HepG2 (cell line): Measurements from ENCODE around the gene TAF1C. TPM values are rescaled to one million over a fixed set of nuclear protein-coding genes. Genes with fewer than 3 reads are reported as not detected.

Experiments used
- ASH2L ChIP-seq: fragments of 300-600, 200-600 bp; sonication (generic); IDR thresholded peaks from 2 replicates; pipeline ENCODE4 v1.7.0; 2017; ENCODE audit warnings: low read depth, mild to moderate bottlenecking, moderate library complexity, mixed read lengths, low read length; ENCODE audit not compliant: insufficient read length
- DNMT3B ChIP-seq: conservative IDR thresholded peaks from 2 replicates; pipeline ENCODE4 v1.6.1; 2016; ENCODE audit warnings: missing biosample characterization, control low read depth
- HNRNPLL ChIP-seq: fragments of 200-400 bp; formaldehyde crosslinking; IDR thresholded peaks from 2 replicates; pipeline ENCODE4 v1.6.1; 2017; ENCODE audit warnings: mild to moderate bottlenecking, low read depth, low read length; ENCODE audit not compliant: poor library complexity, severe bottlenecking
- KDM5A ChIP-seq: fragments of 200-600 bp; sonication (generic); IDR thresholded peaks from 2 replicates; pipeline ENCODE4 v1.7.0; 2018; ENCODE audit warnings: antibody characterized with exemption, mild to moderate bottlenecking, low read length, borderline replicate concordance
- PLRG1 ChIP-seq: fragments of 450-650 bp; conservative IDR thresholded peaks from 2 replicates; pipeline ENCODE4 v1.6.1; 2016
- ZNF207 ChIP-seq: fragments of 450-650 bp; IDR thresholded peaks from 2 replicates; pipeline ENCODE4 v1.6.1; 2016; ENCODE audit warnings: antibody characterized with exemption, borderline replicate concordance
- polyA plus RNA-seq, 8 experiments: library from polyadenylated mRNA; depleted of rRNA in 3 of 8; stranded (reverse) in 7 of 8; unstranded in 1 of 8; fragments of >200 nt; fragmentation: Illumina TruSeq in 4 of 8; extraction: Trizol in 4 of 8; gene quantifications; 2 replicates each; pipeline versions ENCODE4 v1.2.1 to v1.2.3, GENCODE V29; 2011 to 2016; ENCODE audit warnings: low read depth in 4 of 8, missing spikeins in 1 of 8, mixed read lengths in 1 of 8; ENCODE audit not compliant: insufficient read depth in 1 of 8
- total RNA-seq, 5 experiments: library from RNA; depleted of rRNA; stranded (reverse); fragments of >200 nt; fragmentation: Illumina TruSeq; extraction: Trizol; gene quantifications; 2 replicates each; pipeline ENCODE4 v1.2.3, GENCODE V29; 2016; ENCODE audit warnings: low read depth in 1 of 5
- TF ChIP-seq, protein P1 (sequence below): sonication (generic); formaldehyde crosslinking; IDR thresholded peaks from 2 replicates; pipeline ENCODE4 v1.4.0; 2020; ENCODE audit warnings: mild to moderate bottlenecking, missing genetic modification reagents
- TF ChIP-seq, protein P2 (sequence below): sonication (generic); formaldehyde crosslinking; IDR thresholded peaks from 2 replicates; pipeline ENCODE4 v1.4.0; 2020; ENCODE audit warnings: missing genetic modification reagents
- TF ChIP-seq, protein P3 (sequence below): IDR thresholded peaks from 2 replicates; pipeline ENCODE4 v1.6.1; 2016

The TAF1C gene
- total and polyA plus RNA-seq, 2 of the 13 experiments (the other 11 are each of a cell fraction or from before 2014, with no cell fraction given): 15.6 to 20.8 TPM

DNA sequence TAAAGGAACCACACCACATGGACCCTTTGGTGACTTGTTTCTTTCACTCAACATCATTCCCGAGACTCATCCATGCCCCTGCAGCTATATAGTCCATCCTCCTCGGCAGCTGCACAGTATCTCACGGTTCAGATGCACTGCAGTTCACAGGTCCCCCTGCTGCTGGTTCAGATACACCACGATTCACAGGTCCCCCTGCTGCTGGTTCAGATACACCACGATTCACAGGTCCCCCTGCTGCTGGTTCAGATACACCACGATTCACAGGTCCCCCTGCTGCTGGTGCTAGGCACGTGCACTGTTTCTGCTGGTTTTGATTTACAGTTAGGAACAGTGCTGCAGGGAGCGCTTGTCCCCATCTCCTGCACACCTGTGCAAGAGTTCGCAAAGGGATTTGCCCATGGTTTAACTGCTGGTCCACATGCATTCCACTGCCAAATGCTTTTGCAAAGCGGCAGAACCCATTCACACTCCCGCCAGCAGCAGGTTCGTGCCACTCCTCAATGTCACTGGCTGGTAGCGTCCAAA is 45.6 kb downstream of the TAF1C start (continued):
- TF ChIP-seq, protein P1, sequence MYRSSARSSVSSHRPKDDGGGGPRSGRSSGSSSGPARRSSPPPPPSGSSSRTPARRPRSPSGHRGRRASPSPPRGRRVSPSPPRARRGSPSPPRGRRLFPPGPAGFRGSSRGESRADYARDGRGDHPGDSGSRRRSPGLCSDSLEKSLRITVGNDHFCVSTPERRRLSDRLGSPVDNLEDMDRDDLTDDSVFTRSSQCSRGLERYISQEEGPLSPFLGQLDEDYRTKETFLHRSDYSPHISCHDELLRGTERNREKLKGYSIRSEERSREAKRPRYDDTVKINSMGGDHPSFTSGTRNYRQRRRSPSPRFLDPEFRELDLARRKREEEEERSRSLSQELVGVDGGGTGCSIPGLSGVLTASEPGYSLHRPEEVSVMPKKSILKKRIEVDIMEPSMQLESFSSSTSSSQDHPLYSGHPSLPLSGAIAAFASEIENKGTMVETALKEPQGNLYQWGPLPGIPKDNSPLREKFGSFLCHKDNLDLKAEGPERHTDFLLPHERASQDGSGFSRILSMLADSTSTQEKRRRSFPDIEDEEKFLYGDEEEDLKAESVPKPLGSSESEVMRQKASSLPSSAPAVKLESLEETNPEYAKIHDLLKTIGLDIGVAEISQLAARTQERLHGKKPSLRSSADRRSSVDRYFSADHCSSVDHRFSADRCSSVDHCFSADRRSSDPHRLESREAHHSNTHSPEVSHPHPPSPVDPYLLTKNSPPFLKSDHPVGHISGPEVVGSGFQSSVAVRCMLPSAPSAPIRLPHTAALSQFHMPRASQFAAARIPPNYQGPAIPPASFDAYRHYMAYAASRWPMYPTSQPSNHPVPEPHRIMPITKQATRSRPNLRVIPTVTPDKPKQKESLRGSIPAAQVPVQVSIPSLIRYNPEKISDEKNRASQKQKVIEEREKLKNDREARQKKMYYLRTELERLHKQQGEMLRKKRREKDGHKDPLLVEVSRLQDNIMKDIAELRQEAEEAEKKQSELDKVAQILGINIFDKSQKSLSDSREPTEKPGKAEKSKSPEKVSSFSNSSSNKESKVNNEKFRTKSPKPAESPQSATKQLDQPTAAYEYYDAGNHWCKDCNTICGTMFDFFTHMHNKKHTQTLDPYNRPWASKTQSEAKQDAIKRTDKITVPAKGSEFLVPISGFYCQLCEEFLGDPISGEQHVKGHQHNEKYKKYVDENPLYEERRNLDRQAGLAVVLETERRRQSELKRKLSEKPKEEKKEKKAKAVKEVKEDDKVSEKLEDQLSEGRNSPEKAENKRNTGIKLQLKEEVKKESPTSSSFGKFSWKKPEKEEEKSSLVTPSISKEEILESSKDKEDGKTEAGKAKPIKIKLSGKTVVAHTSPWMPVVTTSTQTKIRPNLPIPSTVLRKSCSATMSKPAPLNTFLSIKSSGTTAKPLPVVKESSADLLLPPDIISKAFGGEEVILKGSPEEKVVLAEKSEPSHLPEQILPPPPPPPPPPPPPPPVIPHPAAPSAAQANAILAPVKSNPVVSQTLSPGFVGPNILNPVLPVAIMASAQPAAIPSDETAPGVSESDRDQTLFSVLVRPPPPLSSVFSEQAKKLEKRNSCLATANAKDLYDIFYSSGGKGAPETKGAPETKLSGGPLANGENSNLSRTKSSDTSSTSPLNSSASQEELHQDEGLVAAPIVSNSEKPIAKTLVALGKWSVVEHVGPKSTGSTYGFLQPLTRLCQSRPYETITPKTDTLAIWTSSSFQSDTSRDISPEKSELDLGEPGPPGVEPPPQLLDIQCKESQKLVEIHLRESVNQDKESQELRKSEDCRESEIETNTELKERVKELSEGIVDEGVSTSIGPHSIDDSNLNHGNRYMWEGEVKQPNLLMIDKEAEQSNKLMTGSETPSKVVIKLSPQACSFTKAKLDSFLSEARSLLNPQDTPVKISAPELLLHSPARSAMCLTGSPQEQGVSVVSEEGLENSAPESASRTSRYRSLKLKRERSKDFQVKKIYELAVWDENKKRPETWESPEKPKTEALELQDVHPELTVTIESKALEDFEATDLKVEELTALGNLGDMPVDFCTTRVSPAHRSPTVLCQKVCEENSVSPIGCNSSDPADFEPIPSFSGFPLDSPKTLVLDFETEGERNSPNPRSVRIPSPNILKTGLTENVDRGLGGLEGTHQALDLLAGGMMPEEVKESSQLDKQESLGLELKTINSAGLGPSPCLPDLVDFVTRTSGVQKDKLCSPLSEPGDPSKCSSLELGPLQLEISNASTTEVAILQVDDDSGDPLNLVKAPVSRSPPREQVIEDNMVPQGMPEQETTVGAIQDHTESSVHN (CRISPR knock-in tag): peak; percentile 80; the same call in 1 of the 2 replicates
- TF ChIP-seq, protein P2, sequence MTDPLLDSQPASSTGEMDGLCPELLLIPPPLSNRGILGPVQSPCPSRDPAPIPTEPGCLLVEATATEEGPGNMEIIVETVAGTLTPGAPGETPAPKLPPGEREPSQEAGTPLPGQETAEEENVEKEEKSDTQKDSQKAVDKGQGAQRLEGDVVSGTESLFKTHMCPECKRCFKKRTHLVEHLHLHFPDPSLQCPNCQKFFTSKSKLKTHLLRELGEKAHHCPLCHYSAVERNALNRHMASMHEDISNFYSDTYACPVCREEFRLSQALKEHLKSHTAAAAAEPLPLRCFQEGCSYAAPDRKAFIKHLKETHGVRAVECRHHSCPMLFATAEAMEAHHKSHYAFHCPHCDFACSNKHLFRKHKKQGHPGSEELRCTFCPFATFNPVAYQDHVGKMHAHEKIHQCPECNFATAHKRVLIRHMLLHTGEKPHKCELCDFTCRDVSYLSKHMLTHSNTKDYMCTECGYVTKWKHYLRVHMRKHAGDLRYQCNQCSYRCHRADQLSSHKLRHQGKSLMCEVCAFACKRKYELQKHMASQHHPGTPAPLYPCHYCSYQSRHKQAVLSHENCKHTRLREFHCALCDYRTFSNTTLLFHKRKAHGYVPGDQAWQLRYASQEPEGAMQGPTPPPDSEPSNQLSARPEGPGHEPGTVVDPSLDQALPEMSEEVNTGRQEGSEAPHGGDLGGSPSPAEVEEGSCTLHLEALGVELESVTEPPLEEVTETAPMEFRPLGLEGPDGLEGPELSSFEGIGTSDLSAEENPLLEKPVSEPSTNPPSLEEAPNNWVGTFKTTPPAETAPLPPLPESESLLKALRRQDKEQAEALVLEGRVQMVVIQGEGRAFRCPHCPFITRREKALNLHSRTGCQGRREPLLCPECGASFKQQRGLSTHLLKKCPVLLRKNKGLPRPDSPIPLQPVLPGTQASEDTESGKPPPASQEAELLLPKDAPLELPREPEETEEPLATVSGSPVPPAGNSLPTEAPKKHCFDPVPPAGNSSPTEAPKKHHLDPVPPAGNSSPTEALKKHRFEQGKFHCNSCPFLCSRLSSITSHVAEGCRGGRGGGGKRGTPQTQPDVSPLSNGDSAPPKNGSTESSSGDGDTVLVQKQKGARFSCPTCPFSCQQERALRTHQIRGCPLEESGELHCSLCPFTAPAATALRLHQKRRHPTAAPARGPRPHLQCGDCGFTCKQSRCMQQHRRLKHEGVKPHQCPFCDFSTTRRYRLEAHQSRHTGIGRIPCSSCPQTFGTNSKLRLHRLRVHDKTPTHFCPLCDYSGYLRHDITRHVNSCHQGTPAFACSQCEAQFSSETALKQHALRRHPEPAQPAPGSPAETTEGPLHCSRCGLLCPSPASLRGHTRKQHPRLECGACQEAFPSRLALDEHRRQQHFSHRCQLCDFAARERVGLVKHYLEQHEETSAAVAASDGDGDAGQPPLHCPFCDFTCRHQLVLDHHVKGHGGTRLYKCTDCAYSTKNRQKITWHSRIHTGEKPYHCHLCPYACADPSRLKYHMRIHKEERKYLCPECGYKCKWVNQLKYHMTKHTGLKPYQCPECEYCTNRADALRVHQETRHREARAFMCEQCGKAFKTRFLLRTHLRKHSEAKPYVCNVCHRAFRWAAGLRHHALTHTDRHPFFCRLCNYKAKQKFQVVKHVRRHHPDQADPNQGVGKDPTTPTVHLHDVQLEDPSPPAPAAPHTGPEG (CRISPR knock-in tag): no peak
- TF ChIP-seq DNMT3B (CRISPR knock-in tag) (no peak), HNRNPLL (no peak), ASH2L (peak; percentile 55), KDM5A (no peak), ZNF207 (no peak), PLRG1 (no peak)
- TF ChIP-seq, protein P3, sequence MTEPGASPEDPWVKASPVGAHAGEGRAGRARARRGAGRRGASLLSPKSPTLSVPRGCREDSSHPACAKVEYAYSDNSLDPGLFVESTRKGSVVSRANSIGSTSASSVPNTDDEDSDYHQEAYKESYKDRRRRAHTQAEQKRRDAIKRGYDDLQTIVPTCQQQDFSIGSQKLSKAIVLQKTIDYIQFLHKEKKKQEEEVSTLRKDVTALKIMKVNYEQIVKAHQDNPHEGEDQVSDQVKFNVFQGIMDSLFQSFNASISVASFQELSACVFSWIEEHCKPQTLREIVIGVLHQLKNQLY (CRISPR knock-in tag): no peak
